HG02973 (cell line): ENCODE results near the gene RTP3.

Experiments used
- ATAC-seq: cut with Tn5 transposase; IDR thresholded peaks from one replicate; pipeline ENCODE4 v1.9.1; 2021; ENCODE audit warnings: moderate library complexity; ENCODE audit not compliant: unreplicated experiment

Gene RTP3

GRCh38 chr3:46497556-46498265, at the start of gene RTP3:
Gene RTP3 (plus strand): TSS chr3:46497976. CDS start chr3:46498063, 87 bp downstream.
- no peak for ATAC-seq

GRCh38 chr3:46448721-46449120, 49.1 kb upstream of the RTP3 start:
- no peak for ATAC-seq

- no peak for ATAC-seq
Observed at GRCh38 chr3:46449755-46450552, 47.8 kb upstream of the RTP3 start.

GRCh38 chr3:46453526-46454208, 44.1 kb upstream of the RTP3 start:
- no peak for ATAC-seq

- ATAC-seq: no peak
Observed at GRCh38 chr3:46454209-46454595, 43.6 kb upstream of the RTP3 start.

- ATAC-seq: no peak
Observed at GRCh38 chr3:46454606-46455005, 43.2 kb upstream of the RTP3 start.

- ATAC-seq: no peak
Observed at GRCh38 chr3:46455231-46456115, 42.3 kb upstream of the RTP3 start.

- no peak for ATAC-seq
Observed at GRCh38 chr3:46456118-46456517, 41.7 kb upstream of the RTP3 start.

- ATAC-seq: no peak
Observed at GRCh38 chr3:46460051-46460450, 37.7 kb upstream of the RTP3 start.

- ATAC-seq: no peak
Observed at GRCh38 chr3:46462111-46462510, 35.7 kb upstream of the RTP3 start.

- no peak for ATAC-seq
Observed at GRCh38 chr3:46462511-46462910, 35.3 kb upstream of the RTP3 start.

GRCh38 chr3:46463120-46463867, 34.5 kb upstream of the RTP3 start:
- no peak for ATAC-seq

GRCh38 chr3:46463868-46464241, 33.9 kb upstream of the RTP3 start:
- no peak for ATAC-seq

GRCh38 chr3:46464326-46465195, 33.2 kb upstream of the RTP3 start, which contains the start of gene LTF:
Gene LTF (minus strand): TSS chr3:46464905. CDS start chr3:46464867, 38 bp downstream.
- ATAC-seq: no peak

- no peak for ATAC-seq
Observed at GRCh38 chr3:46465196-46465520, 32.6 kb upstream of the RTP3 start.

- no peak for ATAC-seq
Observed at GRCh38 chr3:46466273-46466672, 31.5 kb upstream of the RTP3 start.

- ATAC-seq: no peak
Observed at GRCh38 chr3:46466871-46467403, 30.8 kb upstream of the RTP3 start.

- ATAC-seq: no peak
Observed at GRCh38 chr3:46467562-46467961, 30.2 kb upstream of the RTP3 start.
